Astrocyte (in vitro differentiated cells and primary cell): ENCODE measurements around the gene SND1. TPM values are rescaled to one million over a fixed set of nuclear protein-coding genes. Genes with fewer than 3 reads are reported as not detected.

Source experiments
- DNase-seq: peaks from one replicate; pipeline ENCODE4 v3.0.0-alpha.2; 2010; ENCODE audit warnings: low read depth
- FAIRE-seq: peaks from 2 replicates; lab custom pipeline; 2011; peaks lifted over from hg19 to GRCh38; lab: Jason Lieb, UNC
- H2AFZ ChIP-seq: 2 replicates; pipeline ENCODE4 v1.6.0; 2012; ENCODE audit warnings: low read depth, low read length, inconsistent platforms
- H3K27ac ChIP-seq: 2 replicates; pipeline ENCODE4 v1.5.1; 2011; ENCODE audit warnings: low read depth, low read length, inconsistent platforms
- H3K27me3 ChIP-seq: 2 replicates; pipeline ENCODE4 v1.6.0; 2011; ENCODE audit warnings: low read length, inconsistent platforms; ENCODE audit not compliant: insufficient read depth
- H3K36me3 ChIP-seq: 2 replicates; pipeline ENCODE4 v1.5.1; 2011; ENCODE audit warnings: low read length, inconsistent platforms; ENCODE audit not compliant: insufficient read depth
- H3K4me1 ChIP-seq: 2 replicates; pipeline ENCODE4 v1.5.1; 2011; ENCODE audit warnings: low read length, inconsistent platforms; ENCODE audit not compliant: insufficient read depth
- H3K4me2 ChIP-seq: 2 replicates; pipeline ENCODE4 v1.6.0; 2012; ENCODE audit warnings: low read length, inconsistent platforms
- H3K4me3 ChIP-seq: 2 replicates; pipeline ENCODE4 v1.5.1; 2011; ENCODE audit warnings: low read depth, mild to moderate bottlenecking, low read length, inconsistent platforms; ENCODE audit not compliant: insufficient read depth
- H3K79me2 ChIP-seq: 2 replicates; pipeline ENCODE4 v1.6.0; 2012; ENCODE audit warnings: mild to moderate bottlenecking, low read length, inconsistent platforms; ENCODE audit not compliant: insufficient read depth
- H3K9ac ChIP-seq: 2 replicates; pipeline ENCODE4 v1.6.0; 2012; ENCODE audit warnings: mild to moderate bottlenecking, low read length, inconsistent platforms
- H3K9me3 ChIP-seq: 2 replicates; pipeline ENCODE4 v1.5.1; 2012; ENCODE audit warnings: low read depth, mild to moderate bottlenecking, low read length, inconsistent platforms; ENCODE audit not compliant: insufficient read depth
- H4K20me1 ChIP-seq: 2 replicates; pipeline ENCODE4 v1.6.0; 2012; ENCODE audit warnings: low read length, inconsistent platforms; ENCODE audit not compliant: insufficient read depth
- H3K27ac Mint-ChIP-seq: one replicate; pipeline ENCODE4 v1.8.0; 2021; ENCODE audit warnings: mild to moderate bottlenecking, mixed read lengths; ENCODE audit not compliant: unreplicated experiment
- H3K27me3 Mint-ChIP-seq: one replicate; pipeline ENCODE4 v1.8.0; 2021; ENCODE audit warnings: low read depth, mixed read lengths; ENCODE audit not compliant: unreplicated experiment
- H3K36me3 Mint-ChIP-seq: one replicate; pipeline ENCODE4 v1.8.0; 2021; ENCODE audit warnings: low read depth, mixed read lengths; ENCODE audit not compliant: unreplicated experiment
- H3K4me1 Mint-ChIP-seq: one replicate; pipeline ENCODE4 v1.8.0; 2021; ENCODE audit warnings: low read depth, mixed read lengths; ENCODE audit not compliant: unreplicated experiment
- H3K4me3 Mint-ChIP-seq: one replicate; pipeline ENCODE4 v1.8.0; 2021; ENCODE audit warnings: mild to moderate bottlenecking, moderate library complexity, mixed read lengths; ENCODE audit not compliant: unreplicated experiment
- H3K9me3 Mint-ChIP-seq: one replicate; pipeline ENCODE4 v1.8.0; 2021; ENCODE audit warnings: mild to moderate bottlenecking, mixed read lengths; ENCODE audit not compliant: unreplicated experiment
- EZH2 ChIP-seq: IDR thresholded peaks from 2 replicates; pipeline ENCODE4 v1.6.1; 2012; ENCODE audit warnings: mild to moderate bottlenecking, low read length, inconsistent platforms; ENCODE audit not compliant: insufficient read depth
- total RNA-seq: library from RNA; stranded (reverse); gene quantifications from 2 replicates; pipeline ENCODE4 v1.2.1, GENCODE V29; 2021
- TF ChIP-seq, protein P1 (sequence below): IDR thresholded peaks from 2 replicates; pipeline ENCODE4 v1.5.1; 2011; ENCODE audit warnings: low read depth, mild to moderate bottlenecking, inconsistent platforms, low read length, moderate library complexity; ENCODE audit not compliant: insufficient read depth

SND1 gene
- total RNA-seq, 1 donor from 2014 or later, result 267 TPM

DNA sequence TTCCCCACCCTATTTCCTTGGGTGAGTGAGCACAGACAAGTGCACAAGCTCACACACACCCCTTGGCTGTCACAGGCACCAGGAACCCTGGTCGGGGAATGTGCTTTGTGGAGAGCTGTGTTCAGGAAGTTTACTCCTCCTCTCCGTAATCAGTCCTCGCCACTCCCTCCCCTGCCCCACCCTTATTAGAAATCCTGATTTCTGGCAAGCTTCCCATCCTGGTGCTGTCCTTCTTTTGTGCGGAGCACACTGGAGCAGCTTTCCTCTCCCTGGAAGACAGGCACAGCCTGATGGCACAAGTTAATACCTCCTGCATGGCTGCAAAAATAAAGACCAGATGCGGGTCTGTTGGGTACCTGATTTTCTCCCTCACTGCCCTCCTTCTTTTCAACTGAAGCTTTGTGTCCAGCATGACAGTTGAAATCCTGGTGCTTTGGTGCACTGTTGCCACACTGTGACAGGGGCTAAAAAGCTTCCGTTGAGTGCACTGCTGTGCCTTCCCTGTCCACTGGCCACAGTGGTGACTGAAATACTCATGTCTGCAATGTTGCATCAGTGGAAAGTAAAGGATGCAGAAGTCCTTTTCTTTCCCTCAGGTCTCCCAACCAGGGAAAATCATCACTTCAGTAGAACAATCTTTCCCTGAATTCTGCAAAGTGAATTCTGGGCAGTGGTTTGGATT, 324.2 kb downstream of the SND1 start:
- Histone ChIP-seq H4K20me1 (peaks cover 65% of the 10 kb centered on the region), H3K27ac (no peak overlapping the region), H3K79me2 (peaks cover 6% of the 10 kb centered on the region), H2AFZ (no peak overlapping the region), H3K4me2 (no peak overlapping the region), H3K9ac (no peak overlapping the region), H3K36me3 (peaks cover 3% of the 10 kb centered on the region), H3K4me3 (no peak overlapping the region), H3K9me3 (no peaks in the 10 kb centered on the region), H3K4me1 (no peaks in the 10 kb centered on the region), H3K27me3 (no peaks in the 10 kb centered on the region)
- H3K27me3 Mint-ChIP-seq, result no peaks in the 10 kb centered on the region
- peaks cover 40% of the 10 kb centered on the region for H3K4me1 Mint-ChIP-seq
- peak; percentile 22 for DNase-seq
- no peak overlapping the region for H3K4me3 Mint-ChIP-seq
- H3K36me3 Mint-ChIP-seq, result peaks cover 29% of the 10 kb centered on the region
- TF ChIP-seq, protein P1, sequence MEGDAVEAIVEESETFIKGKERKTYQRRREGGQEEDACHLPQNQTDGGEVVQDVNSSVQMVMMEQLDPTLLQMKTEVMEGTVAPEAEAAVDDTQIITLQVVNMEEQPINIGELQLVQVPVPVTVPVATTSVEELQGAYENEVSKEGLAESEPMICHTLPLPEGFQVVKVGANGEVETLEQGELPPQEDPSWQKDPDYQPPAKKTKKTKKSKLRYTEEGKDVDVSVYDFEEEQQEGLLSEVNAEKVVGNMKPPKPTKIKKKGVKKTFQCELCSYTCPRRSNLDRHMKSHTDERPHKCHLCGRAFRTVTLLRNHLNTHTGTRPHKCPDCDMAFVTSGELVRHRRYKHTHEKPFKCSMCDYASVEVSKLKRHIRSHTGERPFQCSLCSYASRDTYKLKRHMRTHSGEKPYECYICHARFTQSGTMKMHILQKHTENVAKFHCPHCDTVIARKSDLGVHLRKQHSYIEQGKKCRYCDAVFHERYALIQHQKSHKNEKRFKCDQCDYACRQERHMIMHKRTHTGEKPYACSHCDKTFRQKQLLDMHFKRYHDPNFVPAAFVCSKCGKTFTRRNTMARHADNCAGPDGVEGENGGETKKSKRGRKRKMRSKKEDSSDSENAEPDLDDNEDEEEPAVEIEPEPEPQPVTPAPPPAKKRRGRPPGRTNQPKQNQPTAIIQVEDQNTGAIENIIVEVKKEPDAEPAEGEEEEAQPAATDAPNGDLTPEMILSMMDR, result no peak
- no peak for TF ChIP-seq EZH2
- peaks cover 9% of the 10 kb centered on the region for H3K9me3 Mint-ChIP-seq
- peak overlapping the region; percentile 37 for H3K27ac Mint-ChIP-seq
- no peak for FAIRE-seq

DNA sequence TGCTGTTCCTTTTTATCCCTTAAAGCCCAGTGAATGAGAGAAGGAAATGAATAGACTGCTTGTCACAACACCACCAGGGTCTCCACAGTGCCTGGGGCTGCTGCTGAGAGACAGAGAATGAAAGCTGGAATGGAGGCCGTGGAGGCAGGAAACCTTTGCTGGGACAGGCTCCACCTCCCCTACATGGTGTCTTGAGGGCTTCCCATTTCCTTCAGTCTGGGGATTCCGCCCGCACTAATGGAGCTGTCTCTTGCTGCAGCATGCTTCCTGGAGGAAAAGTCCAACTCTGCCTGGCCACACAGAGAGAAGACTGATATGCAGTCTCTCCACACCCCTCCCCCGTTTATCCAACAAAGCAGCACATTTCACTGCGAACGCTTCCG, 324.7 kb downstream of the SND1 start:
- Histone ChIP-seq H3K79me2 (peaks cover 6% of the 10 kb centered on the region), H3K36me3 (peaks cover 3% of the 10 kb centered on the region), H3K27me3 (no peaks in the 10 kb centered on the region), H3K9me3 (no peaks in the 10 kb centered on the region), H3K4me3 (no peak overlapping the region), H3K4me2 (no peak overlapping the region), H3K4me1 (no peaks in the 10 kb centered on the region), H3K9ac (no peak overlapping the region), H3K27ac (no peak overlapping the region), H2AFZ (no peak overlapping the region), H4K20me1 (peaks cover 67% of the 10 kb centered on the region)
- peaks cover 9% of the 10 kb centered on the region for H3K9me3 Mint-ChIP-seq
- H3K27ac Mint-ChIP-seq, result peak overlapping the region; percentile 37
- FAIRE-seq, result no peak
- H3K4me3 Mint-ChIP-seq, result peak overlapping the region; percentile 20
- no peak for TF ChIP-seq EZH2
- TF ChIP-seq, protein P1, result no peak
- DNase-seq, result no peak
- H3K36me3 Mint-ChIP-seq, result peaks cover 30% of the 10 kb centered on the region
- peaks cover 43% of the 10 kb centered on the region for H3K4me1 Mint-ChIP-seq
- no peaks in the 10 kb centered on the region for H3K27me3 Mint-ChIP-seq

DNA sequence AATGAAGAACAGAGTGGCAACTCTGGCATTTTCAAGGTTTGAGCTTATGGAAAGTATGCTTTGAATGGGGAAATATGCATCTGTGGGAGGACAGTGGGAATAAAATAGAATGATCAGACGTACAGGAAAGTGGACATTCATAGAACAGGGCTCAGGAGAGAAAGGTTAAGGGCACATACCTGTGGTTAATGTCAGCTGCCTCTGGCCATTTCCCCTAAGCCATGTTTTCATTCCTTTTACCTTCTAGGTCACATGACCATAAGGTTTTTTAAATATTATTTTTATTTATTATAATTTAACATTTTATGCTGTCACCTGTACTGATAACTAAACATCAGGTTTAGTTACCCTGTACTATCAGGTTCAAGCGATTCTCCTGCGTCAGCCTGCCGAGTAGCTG, 326.4 kb downstream of the SND1 start:
- H3K27me3 Mint-ChIP-seq, result no peaks in the 10 kb centered on the region
- H3K4me1 Mint-ChIP-seq, result peaks cover 51% of the 10 kb centered on the region
- H3K9me3 Mint-ChIP-seq, result peaks cover 9% of the 10 kb centered on the region
- H4K20me1 ChIP-seq, result peaks cover 75% of the 10 kb centered on the region
- no peak overlapping the region for H3K9ac ChIP-seq
- no peak for TF ChIP-seq EZH2
- TF ChIP-seq, protein P1, result no peak
- no peaks in the 10 kb centered on the region for H3K9me3 ChIP-seq
- no peak overlapping the region for H3K27ac Mint-ChIP-seq
- FAIRE-seq, result no peak
- H3K79me2 ChIP-seq, result peaks cover 6% of the 10 kb centered on the region
- no peak for DNase-seq
- no peak overlapping the region for H3K27ac ChIP-seq
- no peaks in the 10 kb centered on the region for H3K27me3 ChIP-seq
- no peak overlapping the region for H3K4me2 ChIP-seq
- H3K4me3 Mint-ChIP-seq, result no peak overlapping the region
- peaks cover 3% of the 10 kb centered on the region for H3K36me3 ChIP-seq
- H3K4me1 ChIP-seq, result no peaks in the 10 kb centered on the region
- peaks cover 34% of the 10 kb centered on the region for H3K36me3 Mint-ChIP-seq
- H2AFZ ChIP-seq, result no peak overlapping the region
- no peak overlapping the region for H3K4me3 ChIP-seq
